OCI-LY3 (cell line): ENCODE data around the gene RAB3D.

Experiments
- H2AFZ ChIP-seq: fragments of 200-600, 300-600 bp; shearing (Covaris generic); 2 replicates; pipeline ENCODE4 v1.6.0; 2014; ENCODE audit warnings: antibody characterized with exemption, low read depth, low read length
- H3K27ac ChIP-seq: fragments of 200-600, 300-600 bp; sonication (generic); 2 replicates; pipeline ENCODE4 v1.5.1; 2014; ENCODE audit warnings: mild to moderate bottlenecking, low read length, moderate library complexity, mixed read lengths
- H3K27me3 ChIP-seq: fragments of 200-600, 300-600 bp; sonication (generic); 2 replicates; pipeline ENCODE4 v1.6.1; 2014; ENCODE audit warnings: low read depth, low read length, mixed read lengths
- H3K36me3 ChIP-seq: fragments of 200-600, 300-600 bp; sonication (generic); replicated peaks from 2 replicates; pipeline ENCODE3; 2014; ENCODE audit warnings: low read depth, low read length, mixed read lengths
- H3K4me1 ChIP-seq: fragments of 300-600, 200-600 bp; sonication (generic); 2 replicates; pipeline ENCODE4 v1.6.1; 2014; ENCODE audit warnings: low read length, mixed read lengths
- H3K4me2 ChIP-seq: fragments of 200-600, 300-600 bp; sonication (generic); 2 replicates; pipeline ENCODE4 v1.6.1; 2014; ENCODE audit warnings: low read length, mixed read lengths
- H3K4me3 ChIP-seq: fragments of 300-600, 200-600 bp; sonication (generic); 2 replicates; pipeline ENCODE4 v1.5.1; 2014; ENCODE audit warnings: antibody characterized with exemption, mild to moderate bottlenecking, low read length, moderate library complexity
- H3K79me2 ChIP-seq: fragments of 300-600, 200-600 bp; shearing (Covaris generic); 2 replicates; pipeline ENCODE4 v1.6.1; 2014; ENCODE audit warnings: mild to moderate bottlenecking, low read length, mixed read lengths
- H3K9ac ChIP-seq: fragments of 300-600, 200-600 bp; shearing (Covaris generic); 2 replicates; pipeline ENCODE4 v1.6.0; 2014; ENCODE audit warnings: mild to moderate bottlenecking, low read length, moderate library complexity
- H3K9me3 ChIP-seq: fragments of 200-600, 300-600 bp; shearing (Covaris generic); 2 replicates; pipeline ENCODE4 v1.6.1; 2014; ENCODE audit warnings: low read length, mixed read lengths; ENCODE audit not compliant: insufficient read depth
- H4K20me1 ChIP-seq: fragments of 200-600, 300-600 bp; sonication (generic); 2 replicates; pipeline ENCODE4 v1.6.1; 2016; ENCODE audit warnings: low read length, mixed read lengths; ENCODE audit not compliant: insufficient read depth
- CTCF ChIP-seq: fragments of 200-600, 300-600 bp; sonication (generic); IDR thresholded peaks from 2 replicates; pipeline ENCODE4 v1.5.1; 2014; ENCODE audit warnings: antibody characterized with exemption, low read length, low read depth
- EZH2phosphoT487 ChIP-seq: fragments of 200-600 bp; shearing (Covaris generic); IDR thresholded peaks from 2 replicates; pipeline ENCODE4 v1.6.1; 2018; ENCODE audit warnings: antibody characterized with exemption, mixed run types, low read depth

RAB3D gene

GRCh38 chr19:11273989-11274388 is 65.5 kb downstream of the RAB3D start:
- TF ChIP-seq EZH2phosphoT487: no peak
- no peak for TF ChIP-seq CTCF
- no peak overlapping the region for H3K9ac ChIP-seq
- no peak overlapping the region for H2AFZ ChIP-seq
- H3K27ac ChIP-seq: no peak overlapping the region
- H4K20me1 ChIP-seq: no peaks in the 10 kb centered on the region
- no peaks in the 10 kb centered on the region for H3K79me2 ChIP-seq
- no peak overlapping the region for H3K4me2 ChIP-seq
- H3K36me3 ChIP-seq: no peaks in the 10 kb centered on the region
- no peak overlapping the region for H3K4me3 ChIP-seq
- H3K27me3 ChIP-seq: 0 out of 2 replicates have a peak, but pooled peaks cover 4% of the 10 kb centered on the region
- H3K9me3 ChIP-seq: no peaks in the 10 kb centered on the region
- no peaks in the 10 kb centered on the region for H3K4me1 ChIP-seq

- H3K79me2 ChIP-seq: no peaks in the 10 kb centered on the region
- 0 out of 2 replicates have a peak, but pooled peaks cover 4% of the 10 kb centered on the region for H3K27me3 ChIP-seq
- no peak overlapping the region for H3K27ac ChIP-seq
- H3K4me3 ChIP-seq: no peak overlapping the region
- TF ChIP-seq EZH2phosphoT487: no peak
- TF ChIP-seq CTCF: no peak
- H3K4me2 ChIP-seq: no peak overlapping the region
- no peak overlapping the region for H3K9ac ChIP-seq
- no peaks in the 10 kb centered on the region for H3K4me1 ChIP-seq
- no peak overlapping the region for H2AFZ ChIP-seq
- no peaks in the 10 kb centered on the region for H3K36me3 ChIP-seq
- no peaks in the 10 kb centered on the region for H3K9me3 ChIP-seq
- no peaks in the 10 kb centered on the region for H4K20me1 ChIP-seq
Measured at GRCh38 chr19:11273296-11273695, 66.2 kb downstream of the RAB3D start.
